DOHH2 (cell line): ENCODE data around the gene SCAPER.

ENCODE experiments used
- CTCF ChIP-seq: fragments of 200-600 bp; sonication (generic); IDR thresholded peaks from one replicate; pipeline ENCODE4 v1.5.1; 2014; ENCODE audit warnings: antibody characterized with exemption, mild to moderate bottlenecking, low read depth, low read length; ENCODE audit not compliant: poor library complexity, severe bottlenecking
- EZH2phosphoT487 ChIP-seq: fragments of 200-600 bp; sonication (generic); IDR thresholded peaks from 2 replicates; pipeline ENCODE4 v1.6.1; 2017; ENCODE audit warnings: borderline replicate concordance, mild to moderate bottlenecking, antibody characterized with exemption, low read length, moderate library complexity, mixed read lengths

- TF ChIP-seq CTCF (no peak), EZH2phosphoT487 (no peak)
Observed at GRCh38 chr15:76829939-76830338, 75.2 kb downstream of the SCAPER start.
